ENCODE measurements around the gene EIF4E2. TPM values are rescaled to one million over a fixed set of nuclear protein-coding genes. Genes with fewer than 3 reads are reported as not detected.

The EIF4E2 gene
- total RNA-seq, 2 donors from 2014 or later = 12.2 to 17.4 TPM

- TF ChIP-seq POLR2A (IDR thresholded peaks at IDR 0.05) = no peak
- no peak for TF ChIP-seq CTCF (IDR thresholded peaks at IDR 0.05)
- intact Hi-C loops (cut with DNase I) = no loop called here
- WGBS, 2 donors = 46 to 54% methylated on average over 7 to 9 of the region's 9 CpGs
- H3K27ac ChIP-seq = no peak overlapping the region
- H3K9me3 ChIP-seq = no peaks in the 10 kb centered on the region
- H3K4me1 ChIP-seq = peaks cover 9% of the 10 kb centered on the region
- ATAC-seq (no peak), DNase-seq (no peak)
- no peak overlapping the region for H3K4me3 ChIP-seq
- no peaks in the 10 kb centered on the region for H3K27me3 ChIP-seq
- H3K36me3 ChIP-seq (replicated peaks in 1 of 2; ENCODE audit: insufficient read depth in 1 of 2, low read depth in 2 of 2) = no peaks in the 10 kb centered on the region
Observed at GRCh38 chr2:232541961-232542714, 8.4 kb upstream of the EIF4E2 start.

- WGBS, 2 donors = 88 to 92% methylated on average over 18 to 20 of the region's 20 CpGs
- Histone ChIP-seq H3K36me3 (replicated peaks in 1 of 2; ENCODE audit: insufficient read depth in 1 of 2, low read depth in 2 of 2) (no peaks in the 10 kb centered on the region), H3K4me1 (peaks cover 2% of the 10 kb centered on the region), H3K27ac (no peak overlapping the region), H3K9me3 (no peaks in the 10 kb centered on the region), H3K27me3 (no peaks in the 10 kb centered on the region), H3K4me3 (no peak overlapping the region)
- no peak for ATAC-seq
- DNase-seq = no peak
- intact Hi-C loops (cut with DNase I) = no loop called here
- TF ChIP-seq CTCF (IDR thresholded peaks at IDR 0.05) = no peak
Observed at GRCh38 chr2:232542715-232543467, 7.6 kb upstream of the EIF4E2 start.

- intact Hi-C loops (cut with DNase I) = no loop called here
- TF ChIP-seq CTCF (IDR thresholded peaks at IDR 0.05) (no peak), POLR2A (IDR thresholded peaks at IDR 0.05) (no peak)
- DNase-seq = no peak
Observed at GRCh38 chr2:232543491-232543890, 7.0 kb upstream of the EIF4E2 start.

GRCh38 chr2:232543928-232544631, 6.4 kb upstream of the EIF4E2 start:
- H3K27me3 ChIP-seq = no peaks in the 10 kb centered on the region
- H3K4me1 ChIP-seq = no peaks in the 10 kb centered on the region
- no peaks in the 10 kb centered on the region for H3K9me3 ChIP-seq
- ATAC-seq = no peak
- WGBS, 2 donors = 89 to 92% methylated on average over 13 to 14 of the region's 19 CpGs
- H3K4me3 ChIP-seq = no peak overlapping the region
- no peak for DNase-seq
- no peaks in the 10 kb centered on the region for H3K36me3 ChIP-seq (replicated peaks in 1 of 2; ENCODE audit: insufficient read depth in 1 of 2, low read depth in 2 of 2)
- intact Hi-C loops (cut with DNase I) = no loop called here
- no peak overlapping the region for H3K27ac ChIP-seq
- TF ChIP-seq CTCF (IDR thresholded peaks at IDR 0.05) (no peak), POLR2A (IDR thresholded peaks at IDR 0.05) (no peak)

More at GRCh38 chr2:232543491-232543890, 7.0 kb upstream of the EIF4E2 start:
- H3K27ac ChIP-seq = no peak overlapping the region
- H3K4me3 ChIP-seq = no peak overlapping the region
- no peaks in the 10 kb centered on the region for H3K4me1 ChIP-seq
- no peaks in the 10 kb centered on the region for H3K36me3 ChIP-seq (replicated peaks in 1 of 2; ENCODE audit: insufficient read depth in 1 of 2, low read depth in 2 of 2)
- no peak for ATAC-seq
- no peaks in the 10 kb centered on the region for H3K9me3 ChIP-seq
- WGBS, 2 donors = 93 to 94% methylated on average over 13 to 14 of the region's 14 CpGs
- H3K27me3 ChIP-seq = no peaks in the 10 kb centered on the region
